ENCODE data around the gene CMTM4.
"Not testable (repeated sequence)": the region's sequence is repeated elsewhere in the genome, so short reads cannot be mapped to it uniquely, and the experiment has no call there.

CMTM4 gene

GRCh38 chr16:66569827-66570405, 126.6 kb downstream of the CMTM4 start:
- no peak for DNase-seq (ENCODE audit: extremely low read depth, low read depth)
- no peak for TF ChIP-seq CTCF (IDR thresholded peaks at IDR 0.05; ENCODE audit: low read depth, low read length, missing control alignments)
- H3K4me3 ChIP-seq (replicated peaks; ENCODE audit: low read depth, low read length): no peak overlapping the region

- no peak for TF ChIP-seq CTCF (IDR thresholded peaks at IDR 0.05; ENCODE audit: low read depth, low read length, missing control alignments)
- H3K4me3 ChIP-seq (replicated peaks; ENCODE audit: low read depth, low read length): no peak overlapping the region
- no peak for DNase-seq (ENCODE audit: extremely low read depth, low read depth)
Observed at GRCh38 chr16:66569131-66569530, 127.4 kb downstream of the CMTM4 start.

- TF ChIP-seq CTCF (IDR thresholded peaks at IDR 0.05; ENCODE audit: low read depth, low read length, missing control alignments): no peak
- DNase-seq (ENCODE audit: extremely low read depth, low read depth): no peak
- no peak overlapping the region for H3K4me3 ChIP-seq (replicated peaks; ENCODE audit: low read depth, low read length)
Observed at GRCh38 chr16:66568355-66568754, 128.2 kb downstream of the CMTM4 start.

GRCh38 chr16:66567270-66567669, 129.3 kb downstream of the CMTM4 start:
- DNase-seq (ENCODE audit: extremely low read depth, low read depth); H3K4me3 ChIP-seq (replicated peaks; ENCODE audit: low read depth, low read length): not testable (repeated sequence)

- no peak within 1 kb of the TSS for H3K4me3 ChIP-seq (replicated peaks; ENCODE audit: low read depth, low read length)
- no peak for TF ChIP-seq CTCF (IDR thresholded peaks at IDR 0.05; ENCODE audit: low read depth, low read length, missing control alignments)
- DNase-seq (ENCODE audit: extremely low read depth, low read depth): no peak
Observed at GRCh38 chr16:66566051-66566901, 130.3 kb downstream of the CMTM4 start, which contains the start of gene CMTM1. Gene CMTM1 (plus strand): TSS chr16:66566439. CDS start chr16:66566514, 75 bp downstream.

Data from HFF-Myc (cell line).